ENCODE data around the gene RASGRP2. TPM values are rescaled to one million over a fixed set of nuclear protein-coding genes. Genes with fewer than 3 reads are reported as not detected.

RASGRP2 gene
- polyA plus RNA-seq, 1 donor (not counting 4 experiments of a cell fraction or from before 2014, with no cell fraction given) = 0.49 TPM

DNA sequence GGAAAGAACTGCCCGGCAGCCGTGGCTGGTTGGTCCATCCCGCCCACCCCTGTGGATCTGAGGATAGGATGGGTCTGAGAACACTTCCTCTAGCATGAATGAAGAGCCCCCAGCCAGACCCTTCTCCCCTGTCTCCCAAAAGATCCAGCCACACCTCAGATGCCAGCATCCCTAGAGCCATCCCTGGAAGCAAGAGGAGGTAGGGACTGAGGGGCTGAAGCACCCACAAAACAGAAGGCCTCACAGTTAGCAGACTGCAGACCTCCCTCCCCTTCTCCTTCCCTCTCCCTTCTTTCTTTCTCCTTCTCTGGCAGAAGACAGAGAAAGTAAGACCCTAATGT lies 22.6 kb downstream of the RASGRP2 start:
- H3K9me1 ChIP-seq (ENCODE audit: control insufficient read depth, extremely low read depth, insufficient read depth, low read length) = no peaks in the 10 kb centered on the region
- no peaks in the 10 kb centered on the region for H3K4me1 ChIP-seq (ENCODE audit: control insufficient read depth, extremely low read depth, insufficient read depth, low read length)
- H4K20me1 ChIP-seq (ENCODE audit: control insufficient read depth, extremely low read depth, insufficient read depth, low read length) = no peaks in the 10 kb centered on the region
- DNase-seq (ENCODE audit: low read depth, low spot score) (no peak), FAIRE-seq (no peak)
- peaks cover 56% of the 10 kb centered on the region for H3K27me3 ChIP-seq (ENCODE audit: control insufficient read depth, extremely low read depth, insufficient read depth, low read length)
- H3K27ac ChIP-seq (ENCODE audit: control insufficient read depth, insufficient read depth, low read length) = no peak overlapping the region
- dilution Hi-C loops (cut with MboI; ENCODE audit: extremely low pct_ligation_motif_present, low sequenced_read_pairs) = no loop called here
- H3K9me3 ChIP-seq (ENCODE audit: control insufficient read depth, low read depth, low read length) = no peaks in the 10 kb centered on the region
- H3K4me2 ChIP-seq (ENCODE audit: control insufficient read depth, extremely low read depth, insufficient read depth, low read depth, low read length) = no peak overlapping the region
- H3K4me3 ChIP-seq (ENCODE audit: control insufficient read depth in 2 of 3, extremely low read depth in 1 of 3, insufficient read depth in 2 of 3, low read depth in 1 of 3, low read length in 3 of 3) = no peak overlapping the region
- no peak for TF ChIP-seq EZH2 (IDR thresholded peaks at IDR 0.05; ENCODE audit: low read length)
- TF ChIP-seq, protein P1, sequence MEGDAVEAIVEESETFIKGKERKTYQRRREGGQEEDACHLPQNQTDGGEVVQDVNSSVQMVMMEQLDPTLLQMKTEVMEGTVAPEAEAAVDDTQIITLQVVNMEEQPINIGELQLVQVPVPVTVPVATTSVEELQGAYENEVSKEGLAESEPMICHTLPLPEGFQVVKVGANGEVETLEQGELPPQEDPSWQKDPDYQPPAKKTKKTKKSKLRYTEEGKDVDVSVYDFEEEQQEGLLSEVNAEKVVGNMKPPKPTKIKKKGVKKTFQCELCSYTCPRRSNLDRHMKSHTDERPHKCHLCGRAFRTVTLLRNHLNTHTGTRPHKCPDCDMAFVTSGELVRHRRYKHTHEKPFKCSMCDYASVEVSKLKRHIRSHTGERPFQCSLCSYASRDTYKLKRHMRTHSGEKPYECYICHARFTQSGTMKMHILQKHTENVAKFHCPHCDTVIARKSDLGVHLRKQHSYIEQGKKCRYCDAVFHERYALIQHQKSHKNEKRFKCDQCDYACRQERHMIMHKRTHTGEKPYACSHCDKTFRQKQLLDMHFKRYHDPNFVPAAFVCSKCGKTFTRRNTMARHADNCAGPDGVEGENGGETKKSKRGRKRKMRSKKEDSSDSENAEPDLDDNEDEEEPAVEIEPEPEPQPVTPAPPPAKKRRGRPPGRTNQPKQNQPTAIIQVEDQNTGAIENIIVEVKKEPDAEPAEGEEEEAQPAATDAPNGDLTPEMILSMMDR (optimal IDR thresholded peaks at IDR 0.05 in 1 of 3, IDR thresholded peaks at IDR 0.05 in 1 of 3, conservative IDR thresholded peaks at IDR 0.05 in 1 of 3; ENCODE audit: extremely low read depth in 1 of 3, insufficient read depth in 2 of 3, low read length in 3 of 3) = no peak
- H2AFZ ChIP-seq (ENCODE audit: control insufficient read depth, low read length) = no peak overlapping the region
- H3K9ac ChIP-seq (ENCODE audit: control insufficient read depth, extremely low read depth, insufficient read depth, low read length) = no peak overlapping the region
- no peaks in the 10 kb centered on the region for H3K36me3 ChIP-seq (ENCODE audit: control insufficient read depth in 2 of 2, extremely low read depth in 1 of 2, insufficient read depth in 2 of 2, low read length in 2 of 2)
- no peaks in the 10 kb centered on the region for H3K79me2 ChIP-seq (ENCODE audit: control insufficient read depth, insufficient read depth, low read length)

DNA sequence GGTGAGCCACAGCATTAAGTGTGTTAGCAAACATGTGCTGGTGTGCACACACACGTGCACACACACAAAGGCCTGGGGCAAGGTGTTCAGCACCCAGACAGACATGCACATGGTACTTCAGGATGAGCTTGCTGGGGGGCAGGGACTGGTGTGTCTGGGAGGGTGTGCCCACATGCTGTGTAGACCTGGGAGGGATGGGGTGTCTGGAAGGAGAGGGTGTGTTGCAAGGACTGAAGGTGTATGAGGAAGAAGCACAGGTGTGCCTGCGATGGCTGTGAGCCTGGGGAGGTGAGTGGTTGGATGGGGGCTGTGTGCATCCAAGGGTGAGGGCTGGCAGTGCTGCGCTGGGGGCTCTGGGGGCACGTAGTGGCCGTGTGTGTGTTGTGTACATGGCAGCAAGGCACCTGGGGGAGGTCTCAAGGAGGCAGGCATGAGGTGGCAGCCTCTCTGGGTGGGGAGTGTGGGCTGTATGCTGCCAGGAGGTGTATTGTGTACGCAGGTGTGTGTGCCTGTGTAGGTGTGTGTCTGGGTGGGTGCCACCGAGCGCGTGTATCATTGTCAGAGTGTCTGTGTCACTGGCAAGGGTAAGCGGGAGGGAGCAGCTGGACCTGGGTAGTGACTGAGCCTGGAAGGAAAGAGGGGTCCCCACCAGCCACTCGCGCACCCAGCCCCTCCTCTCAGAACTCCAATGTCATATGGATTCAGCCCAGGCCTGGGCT lies 23.1 kb downstream of the RASGRP2 start:
- Histone ChIP-seq H3K36me3 (ENCODE audit: control insufficient read depth in 2 of 2, extremely low read depth in 1 of 2, insufficient read depth in 2 of 2, low read length in 2 of 2) (no peaks in the 10 kb centered on the region), H3K27me3 (ENCODE audit: control insufficient read depth, extremely low read depth, insufficient read depth, low read length) (peaks cover 61% of the 10 kb centered on the region), H2AFZ (ENCODE audit: control insufficient read depth, low read length) (no peak overlapping the region), H3K4me3 (ENCODE audit: control insufficient read depth in 2 of 3, extremely low read depth in 1 of 3, insufficient read depth in 2 of 3, low read depth in 1 of 3, low read length in 3 of 3) (no peak overlapping the region), H3K27ac (ENCODE audit: control insufficient read depth, insufficient read depth, low read length) (no peak overlapping the region), H3K9me3 (ENCODE audit: control insufficient read depth, low read depth, low read length) (no peaks in the 10 kb centered on the region), H3K9ac (ENCODE audit: control insufficient read depth, extremely low read depth, insufficient read depth, low read length) (no peak overlapping the region), H3K9me1 (ENCODE audit: control insufficient read depth, extremely low read depth, insufficient read depth, low read length) (no peaks in the 10 kb centered on the region), H3K4me1 (ENCODE audit: control insufficient read depth, extremely low read depth, insufficient read depth, low read length) (no peaks in the 10 kb centered on the region), H4K20me1 (ENCODE audit: control insufficient read depth, extremely low read depth, insufficient read depth, low read length) (no peaks in the 10 kb centered on the region), H3K4me2 (ENCODE audit: control insufficient read depth, extremely low read depth, insufficient read depth, low read depth, low read length) (no peak overlapping the region), H3K79me2 (ENCODE audit: control insufficient read depth, insufficient read depth, low read length) (no peaks in the 10 kb centered on the region)
- FAIRE-seq (no peak), DNase-seq (ENCODE audit: low read depth, low spot score) (no peak)
- dilution Hi-C loops (cut with MboI; ENCODE audit: extremely low pct_ligation_motif_present, low sequenced_read_pairs) = no loop called here
- peak; percentile 14 for TF ChIP-seq EZH2 (IDR thresholded peaks at IDR 0.05; ENCODE audit: low read length)
- TF ChIP-seq, protein P1 (optimal IDR thresholded peaks at IDR 0.05 in 1 of 3, IDR thresholded peaks at IDR 0.05 in 1 of 3, conservative IDR thresholded peaks at IDR 0.05 in 1 of 3; ENCODE audit: extremely low read depth in 1 of 3, insufficient read depth in 2 of 3, low read length in 3 of 3) = no peak

Measured in keratinocyte (primary cell).